Measurements from ENCODE around the gene PRDM16.

DNA sequence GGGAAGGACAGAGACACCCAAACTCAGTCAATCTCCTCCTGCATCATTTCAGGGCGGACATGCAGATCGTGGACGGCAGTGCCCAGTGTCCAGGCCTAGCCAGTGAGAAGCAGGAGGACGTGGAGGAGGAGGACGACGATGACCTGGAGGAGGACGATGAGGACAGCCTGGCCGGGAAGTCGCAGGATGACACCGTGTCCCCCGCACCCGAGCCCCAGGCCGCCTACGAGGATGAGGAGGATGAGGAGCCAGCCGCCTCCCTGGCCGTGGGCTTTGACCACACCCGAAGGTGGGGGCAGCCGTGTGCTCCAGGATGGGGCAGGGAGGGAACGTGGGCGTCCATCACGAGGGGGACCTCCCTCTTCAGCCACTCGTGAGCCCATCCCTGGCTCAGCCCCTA, 361.8 kb downstream of the PRDM16 start:
- TF ChIP-seq, protein P1, sequence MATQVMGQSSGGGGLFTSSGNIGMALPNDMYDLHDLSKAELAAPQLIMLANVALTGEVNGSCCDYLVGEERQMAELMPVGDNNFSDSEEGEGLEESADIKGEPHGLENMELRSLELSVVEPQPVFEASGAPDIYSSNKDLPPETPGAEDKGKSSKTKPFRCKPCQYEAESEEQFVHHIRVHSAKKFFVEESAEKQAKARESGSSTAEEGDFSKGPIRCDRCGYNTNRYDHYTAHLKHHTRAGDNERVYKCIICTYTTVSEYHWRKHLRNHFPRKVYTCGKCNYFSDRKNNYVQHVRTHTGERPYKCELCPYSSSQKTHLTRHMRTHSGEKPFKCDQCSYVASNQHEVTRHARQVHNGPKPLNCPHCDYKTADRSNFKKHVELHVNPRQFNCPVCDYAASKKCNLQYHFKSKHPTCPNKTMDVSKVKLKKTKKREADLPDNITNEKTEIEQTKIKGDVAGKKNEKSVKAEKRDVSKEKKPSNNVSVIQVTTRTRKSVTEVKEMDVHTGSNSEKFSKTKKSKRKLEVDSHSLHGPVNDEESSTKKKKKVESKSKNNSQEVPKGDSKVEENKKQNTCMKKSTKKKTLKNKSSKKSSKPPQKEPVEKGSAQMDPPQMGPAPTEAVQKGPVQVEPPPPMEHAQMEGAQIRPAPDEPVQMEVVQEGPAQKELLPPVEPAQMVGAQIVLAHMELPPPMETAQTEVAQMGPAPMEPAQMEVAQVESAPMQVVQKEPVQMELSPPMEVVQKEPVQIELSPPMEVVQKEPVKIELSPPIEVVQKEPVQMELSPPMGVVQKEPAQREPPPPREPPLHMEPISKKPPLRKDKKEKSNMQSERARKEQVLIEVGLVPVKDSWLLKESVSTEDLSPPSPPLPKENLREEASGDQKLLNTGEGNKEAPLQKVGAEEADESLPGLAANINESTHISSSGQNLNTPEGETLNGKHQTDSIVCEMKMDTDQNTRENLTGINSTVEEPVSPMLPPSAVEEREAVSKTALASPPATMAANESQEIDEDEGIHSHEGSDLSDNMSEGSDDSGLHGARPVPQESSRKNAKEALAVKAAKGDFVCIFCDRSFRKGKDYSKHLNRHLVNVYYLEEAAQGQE (IDR thresholded peaks at IDR 0.05): no peak
- TF ChIP-seq, protein P2, sequence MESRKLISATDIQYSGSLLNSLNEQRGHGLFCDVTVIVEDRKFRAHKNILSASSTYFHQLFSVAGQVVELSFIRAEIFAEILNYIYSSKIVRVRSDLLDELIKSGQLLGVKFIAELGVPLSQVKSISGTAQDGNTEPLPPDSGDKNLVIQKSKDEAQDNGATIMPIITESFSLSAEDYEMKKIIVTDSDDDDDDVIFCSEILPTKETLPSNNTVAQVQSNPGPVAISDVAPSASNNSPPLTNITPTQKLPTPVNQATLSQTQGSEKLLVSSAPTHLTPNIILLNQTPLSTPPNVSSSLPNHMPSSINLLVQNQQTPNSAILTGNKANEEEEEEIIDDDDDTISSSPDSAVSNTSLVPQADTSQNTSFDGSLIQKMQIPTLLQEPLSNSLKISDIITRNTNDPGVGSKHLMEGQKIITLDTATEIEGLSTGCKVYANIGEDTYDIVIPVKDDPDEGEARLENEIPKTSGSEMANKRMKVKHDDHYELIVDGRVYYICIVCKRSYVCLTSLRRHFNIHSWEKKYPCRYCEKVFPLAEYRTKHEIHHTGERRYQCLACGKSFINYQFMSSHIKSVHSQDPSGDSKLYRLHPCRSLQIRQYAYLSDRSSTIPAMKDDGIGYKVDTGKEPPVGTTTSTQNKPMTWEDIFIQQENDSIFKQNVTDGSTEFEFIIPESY (IDR thresholded peaks at IDR 0.05): no peak
- TF ChIP-seq YY1 (IDR thresholded peaks at IDR 0.05): no peak
- TF ChIP-seq, protein P3, sequence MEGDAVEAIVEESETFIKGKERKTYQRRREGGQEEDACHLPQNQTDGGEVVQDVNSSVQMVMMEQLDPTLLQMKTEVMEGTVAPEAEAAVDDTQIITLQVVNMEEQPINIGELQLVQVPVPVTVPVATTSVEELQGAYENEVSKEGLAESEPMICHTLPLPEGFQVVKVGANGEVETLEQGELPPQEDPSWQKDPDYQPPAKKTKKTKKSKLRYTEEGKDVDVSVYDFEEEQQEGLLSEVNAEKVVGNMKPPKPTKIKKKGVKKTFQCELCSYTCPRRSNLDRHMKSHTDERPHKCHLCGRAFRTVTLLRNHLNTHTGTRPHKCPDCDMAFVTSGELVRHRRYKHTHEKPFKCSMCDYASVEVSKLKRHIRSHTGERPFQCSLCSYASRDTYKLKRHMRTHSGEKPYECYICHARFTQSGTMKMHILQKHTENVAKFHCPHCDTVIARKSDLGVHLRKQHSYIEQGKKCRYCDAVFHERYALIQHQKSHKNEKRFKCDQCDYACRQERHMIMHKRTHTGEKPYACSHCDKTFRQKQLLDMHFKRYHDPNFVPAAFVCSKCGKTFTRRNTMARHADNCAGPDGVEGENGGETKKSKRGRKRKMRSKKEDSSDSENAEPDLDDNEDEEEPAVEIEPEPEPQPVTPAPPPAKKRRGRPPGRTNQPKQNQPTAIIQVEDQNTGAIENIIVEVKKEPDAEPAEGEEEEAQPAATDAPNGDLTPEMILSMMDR (IDR thresholded peaks at IDR 0.05; ENCODE audit: low read depth, low read length, missing input control): no peak
- TF ChIP-seq GABPA (IDR thresholded peaks at IDR 0.05 in 1 of 2, conservative IDR thresholded peaks at IDR 0.05 in 1 of 2): no peak
- TF ChIP-seq, protein P4, sequence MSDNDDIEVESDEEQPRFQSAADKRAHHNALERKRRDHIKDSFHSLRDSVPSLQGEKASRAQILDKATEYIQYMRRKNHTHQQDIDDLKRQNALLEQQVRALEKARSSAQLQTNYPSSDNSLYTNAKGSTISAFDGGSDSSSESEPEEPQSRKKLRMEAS (IDR thresholded peaks at IDR 0.05): no peak
- no peak for TF ChIP-seq SP1 (IDR thresholded peaks at IDR 0.05)
- no peak for TF ChIP-seq FOXA2 (IDR thresholded peaks at IDR 0.05)
- no peak for TF ChIP-seq FOXA1 (IDR thresholded peaks at IDR 0.05)
- no peak for TF ChIP-seq RAD21 (IDR thresholded peaks at IDR 0.05)
- TF ChIP-seq TAF1 (conservative IDR thresholded peaks at IDR 0.05): no peak
- TF ChIP-seq, protein P5, sequence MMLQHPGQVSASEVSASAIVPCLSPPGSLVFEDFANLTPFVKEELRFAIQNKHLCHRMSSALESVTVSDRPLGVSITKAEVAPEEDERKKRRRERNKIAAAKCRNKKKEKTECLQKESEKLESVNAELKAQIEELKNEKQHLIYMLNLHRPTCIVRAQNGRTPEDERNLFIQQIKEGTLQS (IDR thresholded peaks at IDR 0.05): no peak
